NCI-H2171 treated with DMSO at 0.1 percent for 48 hours (cell line): ENCODE results near the gene TEKT5.
"Not testable (repeated sequence)": the region's sequence is repeated elsewhere in the genome, so short reads cannot be mapped to it uniquely, and the experiment has no call there.

Source experiments
- DNase-seq: peaks from one replicate; lab custom pipeline; 2025; lab: John Stamatoyannopoulos, UW

TEKT5 gene

GRCh38 chr16:10694830-10695229 is at the start of gene TEKT5:
TEKT5 (minus strand) TSS chr16:10694930; CDS start chr16:10694873, 57 bp downstream.
- DNase-seq, result no peak

GRCh38 chr16:10743610-10744369 is 49.1 kb upstream of the TEKT5 start, which contains the start of gene NUBP1:
NUBP1 (plus strand) TSS chr16:10743842; CDS start chr16:10743864, 22 bp downstream.
- peak; percentile 95 for DNase-seq

GRCh38 chr16:10743227-10743609 is 48.5 kb upstream of the TEKT5 start:
- no peak for DNase-seq

- DNase-seq, result peak; percentile 98
Observed at GRCh38 chr16:10741844-10742243, 47.1 kb upstream of the TEKT5 start.

DNA sequence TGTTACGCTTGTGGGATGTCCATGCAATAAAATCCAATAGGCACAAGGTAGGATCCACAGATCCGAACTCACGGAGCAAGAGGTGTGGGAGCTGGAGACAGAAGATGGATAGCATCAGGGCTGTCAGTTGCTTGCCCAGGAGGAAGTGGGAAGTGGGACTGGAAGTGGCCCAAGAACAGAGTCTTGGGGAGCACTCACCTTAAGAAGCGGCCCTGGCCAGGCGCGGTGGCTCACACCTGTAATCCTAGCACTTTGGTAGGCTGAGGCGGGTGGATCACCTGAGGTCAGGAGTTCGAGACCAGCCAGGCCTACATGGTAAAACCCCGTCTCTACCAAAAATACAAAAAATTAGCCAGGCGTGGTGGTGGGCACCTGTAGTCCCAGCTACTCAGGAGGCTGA is 46.5 kb upstream of the TEKT5 start:
- not testable (repeated sequence) for DNase-seq

DNA sequence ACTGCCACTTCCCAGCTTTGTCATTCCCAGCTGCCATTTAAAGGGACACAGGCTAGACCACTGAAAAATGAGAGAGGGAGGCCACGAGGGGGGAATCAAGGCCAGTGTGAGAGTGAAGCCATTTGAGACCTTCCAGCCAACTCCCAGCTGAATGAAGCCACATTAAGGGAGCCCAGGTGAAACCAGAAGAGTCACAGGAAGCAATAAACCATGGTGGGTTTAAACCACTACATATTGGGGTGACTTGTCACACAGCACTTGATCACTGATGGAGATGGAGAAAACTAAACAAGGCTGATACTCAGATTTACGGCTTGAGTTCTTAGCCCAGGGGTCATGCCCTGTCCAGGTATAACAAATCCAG is 46.1 kb upstream of the TEKT5 start:
- no peak for DNase-seq

- no peak for DNase-seq
Observed at GRCh38 chr16:10740000-10740844, 45.5 kb upstream of the TEKT5 start.

DNA sequence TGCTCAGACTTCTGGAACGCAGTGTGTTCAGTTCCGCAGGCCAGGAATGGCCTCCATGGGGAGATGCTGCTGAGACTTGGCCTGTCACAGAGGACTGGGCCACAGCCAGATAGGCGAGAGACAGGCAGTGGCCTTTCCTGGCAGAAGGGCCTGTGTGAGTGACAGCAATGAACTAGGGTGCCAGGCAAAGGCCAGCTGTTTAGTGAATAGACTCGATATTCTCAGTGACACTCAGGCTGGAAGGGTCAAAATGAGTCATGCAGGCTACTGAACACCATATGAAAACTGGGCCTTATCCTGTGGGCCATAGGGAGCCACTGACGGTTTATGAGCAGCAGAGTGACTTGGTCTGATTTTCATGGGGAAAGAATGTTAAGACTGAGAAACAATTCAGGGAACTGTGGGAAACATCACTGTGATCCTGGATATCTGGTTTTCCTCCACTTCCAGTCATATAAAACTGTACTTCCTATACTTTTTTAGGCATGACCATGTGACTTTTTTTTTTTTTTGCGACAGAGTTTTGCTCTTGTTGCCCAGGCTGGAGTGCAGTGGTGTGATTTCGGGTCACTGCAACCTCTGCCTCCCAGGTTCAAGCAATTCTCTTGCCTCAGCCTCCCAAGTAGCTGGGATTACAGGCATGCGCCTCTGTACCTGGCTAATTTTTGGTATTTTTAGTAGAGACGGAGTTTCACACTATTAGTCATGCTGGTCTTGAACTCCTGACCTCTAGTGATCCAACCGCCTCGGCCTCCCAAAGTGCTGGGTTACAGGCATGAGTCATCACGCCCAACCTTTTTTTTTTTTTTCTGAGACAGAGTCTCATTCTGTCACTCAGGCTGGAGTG is 43.7 kb upstream of the TEKT5 start:
- peak; percentile 16 for DNase-seq

- peak; percentile 75 for DNase-seq
Observed at GRCh38 chr16:10737068-10737625, 42.4 kb upstream of the TEKT5 start.

DNA sequence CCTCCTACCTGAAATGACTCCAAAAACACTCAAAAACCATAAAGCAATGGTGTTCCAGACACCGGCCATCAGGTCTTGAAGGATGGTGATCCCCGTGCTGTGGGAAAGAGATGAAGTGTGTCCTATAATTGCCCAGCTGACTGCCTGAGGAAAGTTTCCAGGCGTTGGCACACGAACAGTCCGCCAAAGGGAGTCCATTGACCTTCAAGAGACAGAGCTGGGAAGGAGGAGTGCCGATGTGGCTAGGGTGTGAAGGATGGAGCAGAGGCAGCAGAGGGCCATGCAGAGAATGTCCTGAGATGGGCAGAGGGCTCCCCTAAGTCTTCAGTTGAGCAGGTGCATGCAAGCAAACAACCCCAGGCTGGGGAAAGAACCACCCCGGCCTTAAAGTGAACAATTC is 37.1 kb upstream of the TEKT5 start:
- no peak for DNase-seq

- peak; percentile 93 for DNase-seq
Observed at GRCh38 chr16:10729104-10730048, 34.6 kb upstream of the TEKT5 start.

DNA sequence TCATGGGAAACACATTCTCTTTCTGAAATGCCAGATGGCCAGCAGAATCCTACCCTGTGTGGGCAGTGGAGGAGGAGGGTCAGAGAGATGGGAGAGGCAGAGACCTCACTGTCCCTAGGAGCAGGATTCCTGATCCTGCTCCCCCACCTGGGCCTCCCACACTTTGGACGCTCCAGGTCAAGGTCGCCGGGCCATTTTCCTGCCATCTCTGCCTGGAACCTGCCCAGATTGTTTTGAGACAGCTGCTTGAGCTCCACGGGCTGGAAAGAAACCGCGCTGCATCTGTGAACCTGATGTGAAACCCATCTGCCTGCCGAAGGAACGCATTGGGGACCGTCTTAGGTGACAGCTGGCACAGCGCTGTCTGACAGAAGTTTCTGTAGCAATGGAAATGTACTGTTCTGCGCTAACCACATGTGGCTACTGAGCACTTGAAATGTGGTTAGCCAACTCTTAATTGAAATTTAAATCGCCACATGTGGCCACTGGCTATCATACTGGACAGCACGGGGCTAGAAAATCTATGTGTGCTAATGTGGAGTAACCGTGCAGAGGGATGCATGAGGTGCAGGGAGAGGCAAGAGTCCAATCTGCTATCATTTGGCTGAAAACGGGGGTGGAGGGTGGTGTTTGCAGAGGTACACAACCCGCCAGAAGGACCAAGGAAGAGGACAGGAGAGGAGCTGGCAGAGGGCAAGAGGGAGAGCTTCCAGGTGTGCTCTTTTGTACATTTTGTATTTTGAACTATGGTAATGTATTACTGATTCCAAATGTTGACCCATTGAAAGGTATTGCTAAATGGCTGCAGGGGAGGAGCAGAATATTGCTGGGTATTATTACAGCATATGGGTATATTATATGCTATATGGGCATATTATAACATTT is 33.5 kb upstream of the TEKT5 start:
- peak; percentile 96 for DNase-seq

DNA sequence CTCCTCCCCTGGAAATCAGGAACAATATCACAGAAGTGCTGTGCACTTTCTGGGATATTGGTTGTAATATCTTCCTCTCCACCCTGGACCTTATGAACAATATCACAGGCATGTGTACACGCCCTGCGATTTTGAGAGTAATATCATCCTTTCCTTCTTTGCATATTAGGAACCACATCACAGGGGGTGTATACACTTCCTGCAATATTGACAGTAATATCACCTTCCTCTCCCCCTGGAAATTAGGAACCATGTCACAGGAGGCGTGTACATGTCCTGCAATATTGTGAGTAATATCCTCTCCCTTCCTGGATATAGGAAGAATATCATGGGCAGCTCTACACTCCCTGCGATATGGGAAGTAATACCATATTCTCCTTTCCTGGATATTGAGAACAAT is 14.2 kb upstream of the TEKT5 start:
- no peak for DNase-seq

DNA sequence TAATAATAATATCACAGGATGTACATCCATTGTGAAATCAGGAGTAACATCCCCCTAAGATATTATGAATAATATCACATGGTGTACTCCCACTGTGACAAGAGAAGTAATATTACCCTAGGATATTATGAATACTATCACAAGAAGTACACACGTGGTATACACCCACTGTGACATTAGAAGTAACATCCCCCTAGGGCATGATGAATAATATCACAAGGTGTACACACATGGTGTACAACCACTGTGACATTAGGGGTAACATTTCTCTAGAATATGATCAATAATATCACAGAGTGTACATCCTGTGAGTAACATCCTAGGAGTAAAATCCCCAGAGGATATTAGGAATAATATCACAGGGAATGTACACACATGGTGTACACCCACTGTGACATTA is 5.0 kb upstream of the TEKT5 start:
- DNase-seq, result no peak

GRCh38 chr16:10694306-10694705 is 424 bp downstream of the TEKT5 start:
- DNase-seq, result no peak

DNA sequence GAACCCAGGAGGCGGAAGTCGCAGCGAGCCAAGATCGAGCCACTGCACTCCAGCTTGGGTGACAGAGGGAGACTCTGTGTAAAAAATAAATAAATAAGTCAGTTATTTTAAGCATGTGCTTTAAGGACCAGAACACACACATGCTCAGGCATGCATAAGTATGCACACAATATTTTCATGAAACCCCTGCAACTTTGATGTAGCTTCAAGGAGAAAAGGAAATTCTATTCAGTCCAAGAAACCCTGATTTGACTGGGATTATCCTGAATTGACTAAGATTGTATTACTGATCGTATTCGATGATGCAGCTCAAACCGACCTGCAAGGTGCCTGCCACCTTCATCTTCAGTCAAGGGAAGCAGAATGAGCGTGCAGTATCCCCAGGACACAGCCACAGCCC is 841 bp downstream of the TEKT5 start:
- no peak for DNase-seq

DNA sequence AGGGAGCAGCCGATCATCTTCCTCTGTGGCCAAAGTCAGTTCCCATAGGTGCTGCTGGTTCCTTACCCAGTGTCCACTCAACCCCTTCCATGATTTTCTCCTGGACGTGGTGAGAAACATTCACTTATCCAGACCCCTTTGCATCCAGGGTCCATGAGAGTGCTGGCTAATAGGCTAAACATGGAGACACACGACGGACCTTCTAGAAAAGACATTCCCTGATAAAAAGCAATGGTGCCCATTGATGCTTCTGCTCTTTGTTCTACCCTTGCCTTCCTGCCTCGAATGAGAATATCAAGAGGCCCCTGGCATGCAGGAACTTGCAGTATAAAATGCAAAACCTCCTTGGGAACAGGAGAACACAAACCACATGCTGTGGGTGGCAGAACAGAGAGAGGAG is 2.3 kb downstream of the TEKT5 start:
- no peak for DNase-seq

DNA sequence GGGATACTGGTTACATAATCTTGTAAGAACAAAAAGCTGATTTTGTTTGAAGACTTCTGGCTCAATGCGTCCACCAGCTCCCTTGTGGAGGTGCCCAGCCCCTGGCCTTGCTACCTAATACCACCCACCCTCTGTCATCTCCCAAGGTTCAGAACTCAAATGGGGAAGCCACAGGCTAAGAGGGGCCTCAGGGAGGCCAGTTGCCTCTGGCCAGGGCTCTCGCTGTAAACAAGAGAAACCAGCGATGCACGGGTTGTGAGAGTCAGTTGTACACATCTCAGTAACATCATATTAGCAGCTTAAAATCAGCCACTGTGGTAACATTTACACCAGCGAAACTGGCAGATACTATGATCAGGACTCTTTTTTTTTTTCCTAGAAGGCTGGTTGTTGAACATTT is 6.0 kb downstream of the TEKT5 start:
- DNase-seq, result no peak

- no peak for DNase-seq
Observed at GRCh38 chr16:10688291-10688690, 6.4 kb downstream of the TEKT5 start.

DNA sequence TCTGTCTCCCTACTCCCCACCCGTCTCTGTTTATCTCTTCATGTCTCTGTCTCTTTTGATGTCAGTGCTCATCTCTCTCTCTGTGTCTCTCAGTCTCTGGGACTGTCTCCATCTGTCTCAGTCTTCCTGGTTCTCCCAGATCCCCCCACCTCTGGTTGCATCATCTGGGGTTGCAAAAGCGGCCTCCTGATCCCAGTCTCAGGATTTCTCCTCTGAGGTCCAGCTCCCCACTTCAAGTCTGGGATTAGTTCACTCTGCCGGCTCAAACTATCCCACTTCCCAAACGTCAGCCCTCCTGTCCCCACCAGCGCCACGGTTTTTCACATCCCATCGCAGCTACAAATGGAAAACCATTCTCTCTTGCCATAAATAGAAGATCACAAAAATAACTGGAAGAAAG is 9.0 kb downstream of the TEKT5 start:
- DNase-seq, result no peak
